Peyer's patch (tissue), 4 donors: ENCODE measurements around the gene SRPK3.

Source experiments
- POLR2A ChIP-seq, 2 donors: fragments of 450-650 bp; IDR thresholded peaks; one replicate each; pipeline ENCODE4 v1.5.1; 2017; ENCODE audit warnings: antibody characterized with exemption in 2 of 2, mild to moderate bottlenecking in 2 of 2, moderate library complexity in 2 of 2
- TF ChIP-seq, protein P1 (sequence below), 6 experiments: fragments of 450-650 bp in 4 of 6; fragments of 200-600 bp in 2 of 6; sonication (generic) in 1 of 6; IDR thresholded peaks; one replicate each; pipeline ENCODE4 v1.5.1; 2017 to 2019; ENCODE audit warnings: antibody characterized with exemption in 6 of 6, mild to moderate bottlenecking in 3 of 6, moderate library complexity in 1 of 6

GRCh38 chrX:153824348-153824747 lies 43.5 kb downstream of the SRPK3 start:
- no peak for TF ChIP-seq POLR2A (IDR thresholded peaks at IDR 0.05)
- TF ChIP-seq, protein P1, sequence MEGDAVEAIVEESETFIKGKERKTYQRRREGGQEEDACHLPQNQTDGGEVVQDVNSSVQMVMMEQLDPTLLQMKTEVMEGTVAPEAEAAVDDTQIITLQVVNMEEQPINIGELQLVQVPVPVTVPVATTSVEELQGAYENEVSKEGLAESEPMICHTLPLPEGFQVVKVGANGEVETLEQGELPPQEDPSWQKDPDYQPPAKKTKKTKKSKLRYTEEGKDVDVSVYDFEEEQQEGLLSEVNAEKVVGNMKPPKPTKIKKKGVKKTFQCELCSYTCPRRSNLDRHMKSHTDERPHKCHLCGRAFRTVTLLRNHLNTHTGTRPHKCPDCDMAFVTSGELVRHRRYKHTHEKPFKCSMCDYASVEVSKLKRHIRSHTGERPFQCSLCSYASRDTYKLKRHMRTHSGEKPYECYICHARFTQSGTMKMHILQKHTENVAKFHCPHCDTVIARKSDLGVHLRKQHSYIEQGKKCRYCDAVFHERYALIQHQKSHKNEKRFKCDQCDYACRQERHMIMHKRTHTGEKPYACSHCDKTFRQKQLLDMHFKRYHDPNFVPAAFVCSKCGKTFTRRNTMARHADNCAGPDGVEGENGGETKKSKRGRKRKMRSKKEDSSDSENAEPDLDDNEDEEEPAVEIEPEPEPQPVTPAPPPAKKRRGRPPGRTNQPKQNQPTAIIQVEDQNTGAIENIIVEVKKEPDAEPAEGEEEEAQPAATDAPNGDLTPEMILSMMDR (IDR thresholded peaks at IDR 0.05), result no peak
